ENCODE results near the gene FCGR3A. TPM values are rescaled to one million over a fixed set of nuclear protein-coding genes. Genes with fewer than 3 reads are reported as not detected.

The FCGR3A gene
- total RNA-seq, 6 donors from 2014 or later, result 20.8 to 237 (median 82.8) TPM

DNA sequence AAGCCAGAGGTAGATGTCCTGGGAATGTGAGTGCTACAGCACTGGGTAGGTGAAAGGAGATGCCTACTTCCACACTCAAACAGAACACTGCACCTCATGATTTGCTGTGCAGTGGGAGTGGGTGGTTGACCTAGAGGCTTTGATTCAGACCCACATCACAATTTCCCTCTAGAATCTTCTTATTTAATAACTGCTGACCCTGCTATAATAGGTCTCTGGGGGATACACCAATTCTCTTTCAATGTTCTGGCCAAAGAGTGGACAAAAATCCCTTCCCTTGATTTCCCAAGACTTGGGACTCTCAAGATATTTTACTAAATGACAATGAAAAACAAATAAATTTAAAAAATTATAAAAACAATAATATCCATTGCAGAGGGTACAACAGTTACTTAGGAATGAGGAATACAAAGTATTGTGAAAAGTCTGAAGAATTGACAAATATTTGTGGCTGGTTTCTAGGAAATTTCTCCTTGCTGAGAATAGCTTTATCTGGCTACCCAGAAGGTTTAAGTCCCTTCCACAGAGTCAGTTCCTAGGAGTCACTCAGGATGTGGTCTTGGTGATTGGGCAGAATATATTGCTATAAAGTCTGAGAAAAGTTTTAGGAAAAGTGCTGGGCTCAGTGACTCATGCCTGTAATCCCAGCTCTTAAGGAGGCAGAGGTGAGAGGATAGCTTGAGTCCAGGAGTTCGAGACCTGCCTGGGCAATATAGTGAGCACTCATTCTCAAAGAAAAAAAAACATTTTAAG is 46.8 kb downstream of the FCGR3A start:
- no peaks in the 10 kb centered on the region for H3K9me3 ChIP-seq

DNA sequence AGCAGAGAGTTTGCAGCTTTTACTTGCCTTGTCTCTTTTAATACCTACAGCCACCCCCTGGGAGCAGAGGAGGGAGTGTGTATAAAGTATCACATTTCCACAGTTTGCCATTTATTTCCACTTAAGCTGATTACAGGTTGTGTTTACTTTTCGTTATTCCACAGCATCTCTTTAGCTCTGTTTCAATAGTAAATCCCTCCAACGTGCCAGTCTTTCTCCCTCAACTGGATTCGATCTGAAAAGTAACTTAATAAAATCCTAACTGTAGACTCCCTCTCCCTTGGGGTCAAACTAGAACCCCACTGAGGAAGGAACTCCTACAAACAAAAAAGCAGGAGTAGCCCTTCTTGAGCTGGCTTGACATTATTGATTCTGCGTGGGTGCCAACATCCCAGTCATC is 47.4 kb downstream of the FCGR3A start:
- H3K9me3 ChIP-seq, result no peaks in the 10 kb centered on the region
- TF ChIP-seq EP300 (IDR thresholded peaks at IDR 0.05) (no peak), POLR2A (IDR thresholded peaks at IDR 0.05) (no peak), POLR2AphosphoS5 (IDR thresholded peaks at IDR 0.05) (no peak)
- TF ChIP-seq, protein P1, sequence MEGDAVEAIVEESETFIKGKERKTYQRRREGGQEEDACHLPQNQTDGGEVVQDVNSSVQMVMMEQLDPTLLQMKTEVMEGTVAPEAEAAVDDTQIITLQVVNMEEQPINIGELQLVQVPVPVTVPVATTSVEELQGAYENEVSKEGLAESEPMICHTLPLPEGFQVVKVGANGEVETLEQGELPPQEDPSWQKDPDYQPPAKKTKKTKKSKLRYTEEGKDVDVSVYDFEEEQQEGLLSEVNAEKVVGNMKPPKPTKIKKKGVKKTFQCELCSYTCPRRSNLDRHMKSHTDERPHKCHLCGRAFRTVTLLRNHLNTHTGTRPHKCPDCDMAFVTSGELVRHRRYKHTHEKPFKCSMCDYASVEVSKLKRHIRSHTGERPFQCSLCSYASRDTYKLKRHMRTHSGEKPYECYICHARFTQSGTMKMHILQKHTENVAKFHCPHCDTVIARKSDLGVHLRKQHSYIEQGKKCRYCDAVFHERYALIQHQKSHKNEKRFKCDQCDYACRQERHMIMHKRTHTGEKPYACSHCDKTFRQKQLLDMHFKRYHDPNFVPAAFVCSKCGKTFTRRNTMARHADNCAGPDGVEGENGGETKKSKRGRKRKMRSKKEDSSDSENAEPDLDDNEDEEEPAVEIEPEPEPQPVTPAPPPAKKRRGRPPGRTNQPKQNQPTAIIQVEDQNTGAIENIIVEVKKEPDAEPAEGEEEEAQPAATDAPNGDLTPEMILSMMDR (IDR thresholded peaks at IDR 0.05), result no peak
- H3K4me1 ChIP-seq, result peaks cover 13 to 34% (median 27%) of the 10 kb centered on the region in 4 donors
- DNase-seq (no peak), ATAC-seq (ENCODE audit: low FRiP score in 2 of 2) (no peak)
- no peak overlapping the region for H3K4me3 ChIP-seq
- no peaks in the 10 kb centered on the region for H3K36me3 ChIP-seq
- no peak overlapping the region for H3K27ac ChIP-seq
- no peaks in the 10 kb centered on the region for H3K27me3 ChIP-seq
- WGBS, 2 donors, result 72 to 80% methylated on average over 4 of the region's 4 CpGs

More for the DNA sequence above, 46.8 kb downstream of the FCGR3A start:
- TF ChIP-seq, protein P1 (IDR thresholded peaks at IDR 0.05), result no peak
- TF ChIP-seq EP300 (IDR thresholded peaks at IDR 0.05) (no peak), POLR2A (IDR thresholded peaks at IDR 0.05) (no peak), POLR2AphosphoS5 (IDR thresholded peaks at IDR 0.05) (no peak)
- peaks cover 14 to 37% (median 29%) of the 10 kb centered on the region in 4 donors for H3K4me1 ChIP-seq
- 56 to 60% methylated on average over 1 of the region's 1 CpG for WGBS, 2 donors
- H3K36me3 ChIP-seq, result no peaks in the 10 kb centered on the region
- H3K27me3 ChIP-seq, result no peaks in the 10 kb centered on the region
- DNase-seq (no peak), ATAC-seq (ENCODE audit: low FRiP score in 2 of 2) (no peak)
- H3K27ac ChIP-seq, result no peak overlapping the region
- H3K4me3 ChIP-seq, result no peak overlapping the region

DNA sequence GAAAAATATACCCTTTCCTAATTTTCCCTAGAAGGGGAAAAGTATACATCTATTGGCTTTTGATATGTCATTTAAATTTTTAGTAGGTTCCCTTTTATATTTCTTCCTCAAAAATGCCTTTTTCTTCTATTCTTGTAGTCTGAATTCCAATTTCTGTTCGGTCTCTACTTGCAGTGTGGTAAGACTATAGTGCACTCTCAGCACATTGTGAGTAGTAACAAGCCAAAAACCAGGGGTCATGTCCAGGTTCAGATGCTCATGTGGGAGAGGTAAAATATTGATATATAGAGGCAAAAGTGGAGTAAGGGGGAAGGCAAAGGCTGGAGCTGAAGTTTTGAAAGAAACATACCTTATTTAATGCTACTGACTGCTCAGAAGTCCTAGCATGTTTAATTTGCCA is 48.4 kb downstream of the FCGR3A start:
- no peak overlapping the region for H3K4me3 ChIP-seq
- H3K27ac ChIP-seq, result peak overlapping the region in 1 of 4 donors; percentile 82
- DNase-seq (no peak), ATAC-seq (ENCODE audit: low FRiP score in 2 of 2) (no peak)
- H3K9me3 ChIP-seq, result no peaks in the 10 kb centered on the region
- H3K36me3 ChIP-seq, result no peaks in the 10 kb centered on the region
- H3K4me1 ChIP-seq, result peaks cover 7 to 27% (median 20%) of the 10 kb centered on the region in 4 donors
- TF ChIP-seq POLR2AphosphoS5 (IDR thresholded peaks at IDR 0.05) (no peak), POLR2A (IDR thresholded peaks at IDR 0.05) (no peak), EP300 (IDR thresholded peaks at IDR 0.05) (no peak)
- TF ChIP-seq, protein P1 (IDR thresholded peaks at IDR 0.05), result no peak
- 84 to 87% methylated on average over 1 of the region's 1 CpG for WGBS, 2 donors
- H3K27me3 ChIP-seq, result no peaks in the 10 kb centered on the region

DNA sequence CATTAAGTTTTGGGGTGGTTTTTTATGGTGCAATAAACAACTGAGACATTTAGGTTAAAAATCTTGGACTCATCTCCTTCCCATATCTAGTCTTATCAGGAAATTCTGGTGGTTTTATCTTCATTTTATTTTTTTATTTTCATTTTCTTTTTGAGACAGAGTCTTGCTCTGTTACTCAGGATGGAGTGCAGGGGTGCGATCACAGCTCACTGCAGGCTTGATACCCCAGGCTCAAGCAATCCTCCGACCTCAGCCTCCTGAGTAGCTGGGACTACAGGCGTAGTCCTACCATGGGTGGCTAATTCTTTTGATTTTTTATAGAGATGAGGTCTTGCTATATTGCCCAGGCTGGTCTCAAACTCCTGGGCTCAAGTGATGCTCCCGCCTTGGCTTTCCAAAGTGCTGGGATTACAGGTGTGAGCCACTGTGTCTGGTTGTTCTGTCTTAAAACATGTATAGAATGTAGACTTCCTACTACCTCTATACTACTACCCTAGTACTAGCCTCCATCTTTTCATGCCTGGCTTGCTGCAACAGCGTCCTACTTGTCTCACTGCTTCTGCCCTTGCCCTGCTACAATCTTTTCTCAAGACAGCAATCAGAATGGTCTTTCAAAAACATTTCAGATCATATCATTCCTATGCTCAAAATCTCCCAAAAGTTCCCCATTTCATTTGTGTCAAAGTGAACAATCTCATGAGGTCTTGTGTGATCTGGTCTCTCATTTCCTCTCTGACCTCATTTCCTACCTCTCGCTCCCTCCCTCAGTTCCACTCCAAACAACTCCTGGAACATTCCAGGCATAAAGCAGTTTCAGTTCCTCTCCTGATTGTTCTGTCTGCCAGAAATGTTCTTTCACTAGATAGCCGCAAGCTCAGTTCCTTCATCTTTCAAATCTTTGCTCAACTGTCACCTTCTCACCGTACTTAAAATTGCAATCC is 50.2 kb downstream of the FCGR3A start:
- peak overlapping the region; percentile 41 to 85 (median 78) for H3K27ac ChIP-seq
- ATAC-seq (ENCODE audit: low FRiP score in 2 of 2), result peak in 1 of 2 donors; percentile 86
- 60 to 62% methylated on average over 8 of the region's 8 CpGs for WGBS, 2 donors

More for the DNA sequence above, 50.2 kb downstream of the FCGR3A start:
- no peaks in the 10 kb centered on the region for H3K27me3 ChIP-seq
- H3K4me3 ChIP-seq, result no peak overlapping the region
- TF ChIP-seq POLR2A (IDR thresholded peaks at IDR 0.05) (no peak), EP300 (IDR thresholded peaks at IDR 0.05) (peak in 1 of 4 donors; percentile 30), POLR2AphosphoS5 (IDR thresholded peaks at IDR 0.05) (peak in 1 of 2 donors; percentile 47)
- TF ChIP-seq, protein P1 (IDR thresholded peaks at IDR 0.05), result no peak
- peaks cover 7 to 22% (median 18%) of the 10 kb centered on the region in 4 donors for H3K4me1 ChIP-seq
- DNase-seq, result no peak
- H3K36me3 ChIP-seq, result no peaks in the 10 kb centered on the region
- H3K9me3 ChIP-seq, result no peaks in the 10 kb centered on the region

All from upper lobe of left lung (tissue), 6 donors.